Transverse colon (tissue), 4 donors: ENCODE data around the gene CLMN.

Source experiments
- EP300 ChIP-seq: sonication (generic); formaldehyde crosslinking; IDR thresholded peaks from one replicate; pipeline ENCODE4 v1.6.1; 2017; ENCODE audit warnings: antibody characterized with exemption, low read depth
- POLR2A ChIP-seq: fragments of 450-650 bp; IDR thresholded peaks from one replicate; pipeline ENCODE4 v1.6.1; 2016; ENCODE audit warnings: antibody characterized with exemption, mild to moderate bottlenecking, moderate library complexity
- POLR2AphosphoS5 ChIP-seq, 3 donors: sonication (generic); formaldehyde crosslinking; IDR thresholded peaks; one replicate each; pipeline ENCODE4 v1.6.1; 2016; ENCODE audit warnings: antibody characterized with exemption in 3 of 3
- TF ChIP-seq, protein P1 (sequence below), 5 experiments: fragments of 200-600 bp in 3 of 5; fragments of 450-650 bp in 2 of 5; sonication (generic) in 3 of 5; IDR thresholded peaks; 1 replicate in 2 of 5; 2 replicates in 3 of 5; pipeline ENCODE4 v1.5.1; 2016 to 2017; ENCODE audit warnings: antibody characterized with exemption in 5 of 5, inconsistent platforms in 3 of 5, mild to moderate bottlenecking in 2 of 5, moderate library complexity in 1 of 5

DNA sequence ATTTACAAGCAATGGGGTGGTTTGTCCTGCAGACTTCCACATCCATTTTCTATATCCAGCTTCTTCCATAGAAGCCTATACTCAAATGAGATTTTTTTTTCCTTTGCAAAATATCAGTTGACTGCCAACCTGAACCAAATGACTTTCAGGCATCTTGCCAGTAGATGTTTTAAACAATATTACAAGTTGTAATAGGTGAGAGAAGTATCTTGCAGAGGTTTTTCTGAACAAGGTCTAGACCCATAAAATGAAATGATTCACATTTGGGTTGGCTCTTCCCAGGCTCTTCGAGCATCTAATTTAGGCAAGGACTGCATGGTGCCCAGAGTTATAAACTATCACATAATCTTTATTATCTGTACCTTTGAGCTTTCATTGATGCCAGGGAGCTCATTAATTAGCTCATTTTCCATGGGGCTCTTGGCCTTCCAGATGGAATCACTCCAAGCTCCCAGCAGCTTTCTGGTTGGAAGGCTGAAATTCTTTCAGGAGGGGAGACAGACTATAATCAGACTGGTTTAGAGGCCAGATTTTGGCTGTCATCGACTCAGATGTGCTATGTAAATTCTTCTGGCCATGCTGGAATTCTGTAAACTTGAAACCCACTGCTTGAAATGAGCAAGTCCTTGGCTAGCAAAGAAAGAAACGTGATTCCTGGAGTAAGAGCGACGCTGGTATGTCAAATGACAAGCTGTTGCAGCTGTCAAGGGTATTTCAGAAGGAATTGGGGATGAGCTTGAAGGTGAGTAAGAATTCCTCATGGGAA lies 130.2 kb downstream of the CLMN start:
- TF ChIP-seq EP300: no peak
- TF ChIP-seq, protein P1, sequence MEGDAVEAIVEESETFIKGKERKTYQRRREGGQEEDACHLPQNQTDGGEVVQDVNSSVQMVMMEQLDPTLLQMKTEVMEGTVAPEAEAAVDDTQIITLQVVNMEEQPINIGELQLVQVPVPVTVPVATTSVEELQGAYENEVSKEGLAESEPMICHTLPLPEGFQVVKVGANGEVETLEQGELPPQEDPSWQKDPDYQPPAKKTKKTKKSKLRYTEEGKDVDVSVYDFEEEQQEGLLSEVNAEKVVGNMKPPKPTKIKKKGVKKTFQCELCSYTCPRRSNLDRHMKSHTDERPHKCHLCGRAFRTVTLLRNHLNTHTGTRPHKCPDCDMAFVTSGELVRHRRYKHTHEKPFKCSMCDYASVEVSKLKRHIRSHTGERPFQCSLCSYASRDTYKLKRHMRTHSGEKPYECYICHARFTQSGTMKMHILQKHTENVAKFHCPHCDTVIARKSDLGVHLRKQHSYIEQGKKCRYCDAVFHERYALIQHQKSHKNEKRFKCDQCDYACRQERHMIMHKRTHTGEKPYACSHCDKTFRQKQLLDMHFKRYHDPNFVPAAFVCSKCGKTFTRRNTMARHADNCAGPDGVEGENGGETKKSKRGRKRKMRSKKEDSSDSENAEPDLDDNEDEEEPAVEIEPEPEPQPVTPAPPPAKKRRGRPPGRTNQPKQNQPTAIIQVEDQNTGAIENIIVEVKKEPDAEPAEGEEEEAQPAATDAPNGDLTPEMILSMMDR (IDR thresholded peaks at IDR 0.05): no peak
- no peak for TF ChIP-seq POLR2AphosphoS5 (IDR thresholded peaks at IDR 0.05)
- no peak for TF ChIP-seq POLR2A
